UCSD-AML1 (cell line): ENCODE results near the gene NCL.
"Not testable (repeated sequence)": the region's sequence is repeated elsewhere in the genome, so short reads cannot be mapped to it uniquely, and the experiment has no call there.

Experiments used
- DNase-seq: peaks from one replicate; lab custom pipeline; 2025; ENCODE audit not compliant: unreplicated experiment; lab: John Stamatoyannopoulos, UW

NCL gene

GRCh38 chr2:231408304-231408703, 56.0 kb downstream of the NCL start:
- not testable (repeated sequence) for DNase-seq

- not testable (repeated sequence) for DNase-seq
Observed at GRCh38 chr2:231407686-231408085, 56.6 kb downstream of the NCL start.

GRCh38 chr2:231405601-231406367, 58.5 kb downstream of the NCL start:
- DNase-seq = not testable (repeated sequence)

- DNase-seq = not testable (repeated sequence)
Observed at GRCh38 chr2:231404183-231404578, 60.1 kb downstream of the NCL start.
